H9 (cell line): ENCODE data around the gene RYR1. TPM values are rescaled to one million over a fixed set of nuclear protein-coding genes. Genes with fewer than 3 reads are reported as not detected.

Experiments
- DNase-seq: peaks from one replicate; pipeline ENCODE4 v3.0.0-alpha.2; 2017
- H2AFZ ChIP-seq: one replicate; pipeline ENCODE4 v1.6.1; 2013; ENCODE audit warnings: mild to moderate bottlenecking, low read length, control low read depth, moderate library complexity
- H2AK5ac ChIP-seq: 2 replicates; pipeline ENCODE4 v1.6.1; 2013; ENCODE audit warnings: low read length, control low read depth, mixed read lengths; ENCODE audit not compliant: insufficient read length
- H2BK120ac ChIP-seq: one replicate; pipeline ENCODE4 v1.6.1; 2013; ENCODE audit warnings: low read depth, mild to moderate bottlenecking, low read length, control low read depth, inconsistent platforms; ENCODE audit not compliant: poor library complexity, severe bottlenecking
- H2BK12ac ChIP-seq: 2 replicates; pipeline ENCODE4 v1.6.1; 2013; ENCODE audit warnings: low read length, control low read depth, mixed read lengths, low read depth; ENCODE audit not compliant: insufficient read length
- H2BK15ac ChIP-seq: 2 replicates; pipeline ENCODE4 v1.6.1; 2013; ENCODE audit warnings: low read depth, low read length, control low read depth
- H2BK20ac ChIP-seq: one replicate; pipeline ENCODE4 v1.6.1; 2013; ENCODE audit warnings: low read depth, mild to moderate bottlenecking, low read length, control low read depth, inconsistent platforms; ENCODE audit not compliant: poor library complexity, severe bottlenecking
- H2BK5ac ChIP-seq: 2 replicates; pipeline ENCODE4 v1.6.1; 2013; ENCODE audit warnings: low read length, control low read depth, mixed read lengths; ENCODE audit not compliant: insufficient read length
- H3K14ac ChIP-seq: 2 replicates; pipeline ENCODE4 v1.6.1; 2013; ENCODE audit warnings: low read length, control low read depth; ENCODE audit not compliant: insufficient read depth
- H3K18ac ChIP-seq: 2 replicates; pipeline ENCODE4 v1.6.1; 2013; ENCODE audit warnings: low read depth, mild to moderate bottlenecking, mixed read lengths, low read length, control low read depth; ENCODE audit not compliant: insufficient read length
- H3K23ac ChIP-seq: 2 replicates; pipeline ENCODE4 v1.6.1; 2013; ENCODE audit warnings: low read length, control low read depth, mixed read lengths, low read depth; ENCODE audit not compliant: insufficient read length
- H3K23me2 ChIP-seq: 2 replicates; pipeline ENCODE4 v1.6.1; 2013; ENCODE audit warnings: low read depth, mild to moderate bottlenecking, mixed read lengths, low read length, control low read depth; ENCODE audit not compliant: insufficient read length, poor library complexity, severe bottlenecking
- H3K27ac ChIP-seq: 2 replicates; pipeline ENCODE4 v1.5.1; 2013; ENCODE audit warnings: low read length, control low read depth, mixed read lengths, low read depth; ENCODE audit not compliant: insufficient read length
- H3K27me3 ChIP-seq: 2 replicates; pipeline ENCODE4 v1.6.1; 2013; ENCODE audit warnings: low read length, control low read depth, inconsistent platforms; ENCODE audit not compliant: insufficient read depth
- H3K4ac ChIP-seq: 2 replicates; pipeline ENCODE4 v1.6.1; 2013; ENCODE audit warnings: low read depth, mild to moderate bottlenecking, control low read depth, inconsistent platforms, low read length, moderate library complexity
- H3K4me1 ChIP-seq: 2 replicates; pipeline ENCODE4 v1.6.1; 2013; ENCODE audit warnings: low read length, control low read depth, inconsistent platforms; ENCODE audit not compliant: insufficient read depth
- H3K4me2 ChIP-seq: 2 replicates; pipeline ENCODE4 v1.6.1; 2013; ENCODE audit warnings: low read length, control low read depth, mixed read lengths; ENCODE audit not compliant: insufficient read length, insufficient read depth
- H3K56ac ChIP-seq: 2 replicates; pipeline ENCODE4 v1.6.1; 2013; ENCODE audit warnings: low read depth, mild to moderate bottlenecking, mixed read lengths, low read length, control low read depth; ENCODE audit not compliant: insufficient read length
- H3K79me1 ChIP-seq: 2 replicates; pipeline ENCODE4 v1.6.1; 2013; ENCODE audit warnings: low read depth, mild to moderate bottlenecking, moderate library complexity, low read length, control low read depth, inconsistent platforms; ENCODE audit not compliant: insufficient read depth, poor library complexity, severe bottlenecking
- H3K79me2 ChIP-seq: 2 replicates; pipeline ENCODE4 v1.6.1; 2013; ENCODE audit warnings: low read length, control low read depth, inconsistent platforms; ENCODE audit not compliant: insufficient read depth
- H3K9ac ChIP-seq: 2 replicates; pipeline ENCODE4 v1.6.1; 2013; ENCODE audit warnings: low read length, control low read depth, mixed read lengths; ENCODE audit not compliant: insufficient read length; ENCODE audit errors: extremely low read depth
- H3K9me3 ChIP-seq: one replicate; pipeline ENCODE4 v1.6.1; 2013; ENCODE audit warnings: low read depth, low read length, inconsistent platforms; ENCODE audit not compliant: control insufficient read depth
- H3T11ph ChIP-seq: one replicate; pipeline ENCODE4 v1.6.1; 2013; ENCODE audit warnings: mild to moderate bottlenecking, low read length, control low read depth, inconsistent platforms
- H4K20me1 ChIP-seq: one replicate; pipeline ENCODE4 v1.6.1; 2013; ENCODE audit not compliant: control insufficient read depth, insufficient read length, insufficient read depth
- H4K5ac ChIP-seq: 2 replicates; pipeline ENCODE4 v1.6.1; 2013; ENCODE audit warnings: low read depth, mild to moderate bottlenecking, mixed read lengths, low read length, control low read depth; ENCODE audit not compliant: insufficient read length
- H4K8ac ChIP-seq: replicated peaks from 2 replicates; pipeline ENCODE4 v1.6.1; 2013; ENCODE audit warnings: low read length, control low read depth, mixed read lengths, low read depth; ENCODE audit not compliant: insufficient read length
- H4K91ac ChIP-seq: 2 replicates; pipeline ENCODE4 v1.6.1; 2013; ENCODE audit warnings: low read depth, mild to moderate bottlenecking, moderate library complexity, mixed read lengths, low read length, control low read depth; ENCODE audit not compliant: insufficient read length
- H3K27ac Mint-ChIP-seq, 3 experiments: 2 replicates in 2 of 3; 3 replicates in 1 of 3; pipeline ENCODE4 v1.8.0; 2020 to 2021; ENCODE audit warnings: mixed read lengths in 3 of 3, mild to moderate bottlenecking in 1 of 3, moderate library complexity in 1 of 3
- H3K27me3 Mint-ChIP-seq: 2 replicates; pipeline ENCODE4 v1.8.0; 2021; ENCODE audit warnings: low read depth, mild to moderate bottlenecking, moderate library complexity, mixed read lengths
- H3K36me3 Mint-ChIP-seq, 3 experiments: 2 replicates in 2 of 3; 3 replicates in 1 of 3; pipeline ENCODE4 v1.8.0; 2020 to 2021; ENCODE audit warnings: low read depth in 3 of 3, mixed read lengths in 3 of 3; ENCODE audit not compliant: insufficient read depth in 1 of 3
- H3K4me1 Mint-ChIP-seq, 2 experiments: 2 replicates each; pipeline ENCODE4 v1.8.0; 2020; ENCODE audit warnings: mixed read lengths in 2 of 2
- H3K4me3 Mint-ChIP-seq, 2 experiments: 2 replicates in 1 of 2; 3 replicates in 1 of 2; pipeline ENCODE4 v1.8.0; 2020 to 2021; ENCODE audit warnings: mild to moderate bottlenecking in 2 of 2, mixed read lengths in 2 of 2, moderate library complexity in 1 of 2
- H3K9me3 Mint-ChIP-seq, 2 experiments: 2 replicates in 1 of 2; 3 replicates in 1 of 2; pipeline ENCODE4 v1.8.0; 2020; ENCODE audit warnings: mild to moderate bottlenecking in 2 of 2, mixed read lengths in 2 of 2, moderate library complexity in 1 of 2
- WGBS: extraction: QIAGEN DNeasy Blood & Tissue Kit; methylation state at CpG from one replicate; pipeline ENCODE4 v1.1.7; 2013; ENCODE audit warnings: missing lambda C conversion rate, low lambda C conversion rate, mixed read lengths; ENCODE audit not compliant: insufficient read length; ENCODE audit errors: extremely low coverage; 5-methylcytosine and 5-hydroxymethylcytosine counted together
- total RNA-seq: library from RNA; stranded (reverse); gene quantifications from 2 replicates; pipeline ENCODE4 v1.2.1, GENCODE V29; 2021
- TF ChIP-seq, protein P1 (sequence below): fragments of 200-600 bp; sonication (generic); conservative IDR thresholded peaks from 3 replicates; pipeline ENCODE4 v1.8.0; 2021; ENCODE audit warnings: antibody characterized with exemption, mild to moderate bottlenecking

Gene RYR1
- total RNA-seq, 1 experiment from 2014 or later: 8.9 TPM

DNA sequence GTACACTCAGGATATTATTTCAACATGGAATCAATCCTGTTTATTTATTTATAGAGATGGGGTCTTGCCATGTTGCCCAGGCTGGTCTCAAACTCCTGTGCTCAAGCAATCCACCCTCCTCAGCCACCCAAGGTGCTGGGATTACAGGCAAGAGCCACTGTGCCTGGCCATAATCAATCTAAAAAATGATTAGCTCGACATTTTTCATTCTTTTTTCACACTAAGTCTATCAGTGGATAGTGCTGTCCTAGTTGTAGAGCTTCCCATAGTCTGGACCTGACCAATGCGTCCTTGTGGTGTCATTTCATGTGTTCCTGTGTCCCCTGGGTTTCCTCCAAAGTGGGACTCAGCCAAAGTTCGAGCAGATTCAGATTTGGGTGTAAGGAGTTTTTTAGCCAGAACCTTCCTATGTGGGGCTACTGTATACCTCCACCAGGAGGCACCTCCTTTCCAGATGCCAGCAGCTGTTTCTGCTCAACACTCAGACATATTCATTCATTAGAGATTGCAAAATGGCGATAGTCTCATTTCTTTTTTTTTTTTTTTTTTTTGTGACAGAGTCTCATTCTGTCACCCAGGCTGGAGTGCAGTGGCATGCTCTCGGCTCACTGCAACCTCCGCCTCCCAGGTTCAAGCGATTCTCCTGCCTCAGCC lies 123.2 kb downstream of the RYR1 start:
- WGBS: no CpG with 5 or more reads among the region's 7 CpGs

More for the DNA sequence above, 123.2 kb downstream of the RYR1 start:
- H3K14ac ChIP-seq: no peak overlapping the region
- H2BK5ac ChIP-seq: no peak overlapping the region
- peaks cover 11 to 18% (median 12%) of the 10 kb centered on the region in 3 experiments for H3K36me3 Mint-ChIP-seq
- no peak overlapping the region for H3K4me2 ChIP-seq
- H3K27ac ChIP-seq: no peak overlapping the region
- H2BK120ac ChIP-seq: no peak overlapping the region
- no peak for DNase-seq
- no peaks in the 10 kb centered on the region for H3K9me3 Mint-ChIP-seq
- no peak overlapping the region for H3K4ac ChIP-seq
- peak overlapping the region in 1 of 3 experiments; percentile 59; a peak in 1 of 7 replicates for H3K27ac Mint-ChIP-seq
- H3K23me2 ChIP-seq: no peaks in the 10 kb centered on the region
- no peaks in the 10 kb centered on the region for H3K4me1 ChIP-seq
- H3K79me2 ChIP-seq: no peaks in the 10 kb centered on the region
- no peak overlapping the region for H4K5ac ChIP-seq
- H3K56ac ChIP-seq: no peak overlapping the region
- no peak overlapping the region for H3K18ac ChIP-seq
- TF ChIP-seq, protein P1, sequence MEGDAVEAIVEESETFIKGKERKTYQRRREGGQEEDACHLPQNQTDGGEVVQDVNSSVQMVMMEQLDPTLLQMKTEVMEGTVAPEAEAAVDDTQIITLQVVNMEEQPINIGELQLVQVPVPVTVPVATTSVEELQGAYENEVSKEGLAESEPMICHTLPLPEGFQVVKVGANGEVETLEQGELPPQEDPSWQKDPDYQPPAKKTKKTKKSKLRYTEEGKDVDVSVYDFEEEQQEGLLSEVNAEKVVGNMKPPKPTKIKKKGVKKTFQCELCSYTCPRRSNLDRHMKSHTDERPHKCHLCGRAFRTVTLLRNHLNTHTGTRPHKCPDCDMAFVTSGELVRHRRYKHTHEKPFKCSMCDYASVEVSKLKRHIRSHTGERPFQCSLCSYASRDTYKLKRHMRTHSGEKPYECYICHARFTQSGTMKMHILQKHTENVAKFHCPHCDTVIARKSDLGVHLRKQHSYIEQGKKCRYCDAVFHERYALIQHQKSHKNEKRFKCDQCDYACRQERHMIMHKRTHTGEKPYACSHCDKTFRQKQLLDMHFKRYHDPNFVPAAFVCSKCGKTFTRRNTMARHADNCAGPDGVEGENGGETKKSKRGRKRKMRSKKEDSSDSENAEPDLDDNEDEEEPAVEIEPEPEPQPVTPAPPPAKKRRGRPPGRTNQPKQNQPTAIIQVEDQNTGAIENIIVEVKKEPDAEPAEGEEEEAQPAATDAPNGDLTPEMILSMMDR: peak; percentile 40
- H3K4me3 Mint-ChIP-seq: no peak overlapping the region
- H3K9ac ChIP-seq: no peak overlapping the region
- no peak overlapping the region for H2BK12ac ChIP-seq
- H4K91ac ChIP-seq: no peak overlapping the region
- no peak overlapping the region for H2BK15ac ChIP-seq
- peaks cover 2% of the 10 kb centered on the region; the same call in 1 of the 2 replicates for H3K27me3 Mint-ChIP-seq
- H3K23ac ChIP-seq: no peak overlapping the region
- no peak overlapping the region for H2AK5ac ChIP-seq
- no peaks in the 10 kb centered on the region for H3K79me1 ChIP-seq
- no peaks in the 10 kb centered on the region for H3K9me3 ChIP-seq
- no peaks in the 10 kb centered on the region for H3K27me3 ChIP-seq
- no peak overlapping the region for H2BK20ac ChIP-seq
- H3K4me1 Mint-ChIP-seq: no peaks in the 10 kb centered on the region
- no peak overlapping the region for H2AFZ ChIP-seq
- no peak overlapping the region for H4K8ac ChIP-seq
- no peaks in the 10 kb centered on the region for H4K20me1 ChIP-seq
- no peak overlapping the region for H3T11ph ChIP-seq
